SK-N-SH (cell line): Measurements from ENCODE around the gene HLF.

Experiments used
- CTCF ChIP-seq: fragments of 200-600 bp; sonication (generic); IDR thresholded peaks from 2 replicates; pipeline ENCODE4 v1.6.1; 2017; ENCODE audit warnings: antibody characterized with exemption, mild to moderate bottlenecking, moderate library complexity
- ELF1 ChIP-seq: IDR thresholded peaks from 2 replicates; pipeline ENCODE4 v1.4.0; 2012
- MAX ChIP-seq: IDR thresholded peaks from 2 replicates; pipeline ENCODE4 v1.4.0; 2012; ENCODE audit warnings: low read depth
- NRF1 ChIP-seq: IDR thresholded peaks from 2 replicates; pipeline ENCODE4 v1.6.1; 2012; ENCODE audit warnings: low read depth, mild to moderate bottlenecking, low read length
- POLR2AphosphoS5 ChIP-seq: IDR thresholded peaks from 2 replicates; pipeline ENCODE4 v1.6.1; 2012; ENCODE audit warnings: low read depth, low read length
- REST ChIP-seq: IDR thresholded peaks from 2 replicates; pipeline ENCODE4 v1.6.1; 2012; ENCODE audit warnings: mild to moderate bottlenecking, low read depth, low read length, moderate library complexity
- TAF1 ChIP-seq: IDR thresholded peaks from 2 replicates; pipeline ENCODE4 v1.6.1; 2012; ENCODE audit warnings: low read depth, mild to moderate bottlenecking, low read length, moderate library complexity, borderline replicate concordance
- TF ChIP-seq, protein P1 (sequence below): fragments of 150-350 bp; IDR thresholded peaks from 2 replicates; pipeline ENCODE4 v1.6.1; 2016; ENCODE audit warnings: mild to moderate bottlenecking, low read depth, low read length

GRCh38 chr17:55334881-55335540 lies 70.3 kb downstream of the HLF start:
- TF ChIP-seq CTCF (no peak), ELF1 (no peak), REST (no peak), POLR2AphosphoS5 (no peak), NRF1 (no peak), TAF1 (no peak), MAX (no peak)
- TF ChIP-seq, protein P1, sequence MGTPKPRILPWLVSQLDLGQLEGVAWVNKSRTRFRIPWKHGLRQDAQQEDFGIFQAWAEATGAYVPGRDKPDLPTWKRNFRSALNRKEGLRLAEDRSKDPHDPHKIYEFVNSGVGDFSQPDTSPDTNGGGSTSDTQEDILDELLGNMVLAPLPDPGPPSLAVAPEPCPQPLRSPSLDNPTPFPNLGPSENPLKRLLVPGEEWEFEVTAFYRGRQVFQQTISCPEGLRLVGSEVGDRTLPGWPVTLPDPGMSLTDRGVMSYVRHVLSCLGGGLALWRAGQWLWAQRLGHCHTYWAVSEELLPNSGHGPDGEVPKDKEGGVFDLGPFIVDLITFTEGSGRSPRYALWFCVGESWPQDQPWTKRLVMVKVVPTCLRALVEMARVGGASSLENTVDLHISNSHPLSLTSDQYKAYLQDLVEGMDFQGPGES: no peak
